HG02588 (cell line): ENCODE data around the gene TPM1.
"Not testable (repeated sequence)": the region's sequence is repeated elsewhere in the genome, so short reads cannot be mapped to it uniquely, and the experiment has no call there.

Source experiments
- ATAC-seq: cut with Tn5 transposase; IDR thresholded peaks from one replicate; pipeline ENCODE4 v1.9.1; 2021; ENCODE audit warnings: mild to moderate bottlenecking, moderate library complexity; ENCODE audit not compliant: unreplicated experiment

The TPM1 gene

GRCh38 chr15:63041974-63042876, at the start of gene TPM1:
TPM1 (plus strand) TSS chr15:63042747; CDS start chr15:63042830, 83 bp downstream.
- ATAC-seq, result no peak

- ATAC-seq, result no peak
These were observed 49.5 kb upstream of the TPM1 start for GRCh38 chr15:62993066-62993465.

- not testable (repeated sequence) for ATAC-seq
These were observed 48.9 kb upstream of the TPM1 start for GRCh38 chr15:62993632-62994031.

GRCh38 chr15:62994439-62994838, 48.1 kb upstream of the TPM1 start:
- ATAC-seq, result no peak

- ATAC-seq, result no peak
These were observed 47.4 kb upstream of the TPM1 start for GRCh38 chr15:62994975-62995681.

- no peak for ATAC-seq
These were observed 45.1 kb upstream of the TPM1 start for GRCh38 chr15:62997441-62997840.

- ATAC-seq, result no peak
These were observed 44.2 kb upstream of the TPM1 start for GRCh38 chr15:62998262-62998890.

GRCh38 chr15:62999178-62999577, 43.4 kb upstream of the TPM1 start:
- ATAC-seq, result no peak

GRCh38 chr15:62999923-63000561, 42.5 kb upstream of the TPM1 start:
- no peak for ATAC-seq

- no peak for ATAC-seq
These were observed 41.8 kb upstream of the TPM1 start for GRCh38 chr15:63000706-63001105.

GRCh38 chr15:63004211-63004610, 38.3 kb upstream of the TPM1 start:
- ATAC-seq, result no peak

GRCh38 chr15:63006032-63006878, 36.3 kb upstream of the TPM1 start:
- no peak for ATAC-seq

- ATAC-seq, result no peak
These were observed 34.1 kb upstream of the TPM1 start for GRCh38 chr15:63008333-63009049.

GRCh38 chr15:63010386-63010785, 32.2 kb upstream of the TPM1 start:
- no peak for ATAC-seq

GRCh38 chr15:63010920-63011693, 31.4 kb upstream of the TPM1 start:
- no peak for ATAC-seq

- no peak for ATAC-seq
These were observed 30.1 kb upstream of the TPM1 start for GRCh38 chr15:63012444-63012843.

- ATAC-seq, result no peak
These were observed 29.3 kb upstream of the TPM1 start for GRCh38 chr15:63013052-63013808.

GRCh38 chr15:63014578-63014977, 28.0 kb upstream of the TPM1 start:
- no peak for ATAC-seq
